H1 (cell line): Measurements from ENCODE around the gene VDR. TPM values are rescaled to one million over a fixed set of nuclear protein-coding genes. Genes with fewer than 3 reads are reported as not detected.

Experiments used
- BRCA1 ChIP-seq: IDR thresholded peaks from 2 replicates; pipeline ENCODE4 v1.6.1; 2012; ENCODE audit warnings: low read depth, low read length, improper control_type of control experiment
- polyA plus RNA-seq, 7 experiments: library from polyadenylated mRNA; depleted of rRNA in 3 of 7; stranded (reverse) in 5 of 7; unstranded in 2 of 7; fragments of >200 nt in 5 of 7; fragments of 200-250 nt in 2 of 7; gene quantifications; 1 replicate in 5 of 7; 2 replicates in 1 of 7; 4 replicates in 1 of 7; pipeline versions ENCODE4 v1.2.1 to v1.2.3, GENCODE V29; 2011 to 2013; ENCODE audit warnings: missing spikeins in 2 of 7, mixed read lengths in 2 of 7
- total RNA-seq: library from RNA; stranded (reverse); fragmentation: NEBNext Ultra II Directional; extraction: Animal tissue kit (Norgen Biotek cat#: 25700); gene quantifications from 2 replicates; pipeline ENCODE4 v1.2.1, GENCODE V29; 2021
- TF ChIP-seq, protein P1 (sequence below): IDR thresholded peaks from 2 replicates; pipeline ENCODE4 v1.6.1; 2012; ENCODE audit warnings: inconsistent platforms

VDR gene
- total and polyA plus RNA-seq, 2 of the 8 experiments (the other 6 are each of a cell fraction or from before 2014, with no cell fraction given) = 0.44 to 0.65 TPM

- no peak for TF ChIP-seq BRCA1
- TF ChIP-seq, protein P1, sequence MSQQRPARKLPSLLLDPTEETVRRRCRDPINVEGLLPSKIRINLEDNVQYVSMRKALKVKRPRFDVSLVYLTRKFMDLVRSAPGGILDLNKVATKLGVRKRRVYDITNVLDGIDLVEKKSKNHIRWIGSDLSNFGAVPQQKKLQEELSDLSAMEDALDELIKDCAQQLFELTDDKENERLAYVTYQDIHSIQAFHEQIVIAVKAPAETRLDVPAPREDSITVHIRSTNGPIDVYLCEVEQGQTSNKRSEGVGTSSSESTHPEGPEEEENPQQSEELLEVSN = no peak
These were observed 18.1 kb downstream of the VDR start (continued) for GRCh38 chr12:47886510-47887240.
